ENCODE measurements around the gene NCK2. TPM values are rescaled to one million over a fixed set of nuclear protein-coding genes. Genes with fewer than 3 reads are reported as not detected.

NCK2 gene
- total and polyA plus RNA-seq, 2 of the 13 experiments (the other 11 are each of a cell fraction or from before 2014, with no cell fraction given), result 14.8 to 23.5 TPM

GRCh38 chr2:105919191-105919811 is 174.6 kb downstream of the NCK2 start (continued):
- TF ChIP-seq RARG (CRISPR knock-in tag; IDR thresholded peaks at IDR 0.05; ENCODE audit: low read depth) (no peak), ZNF749 (CRISPR knock-in tag; IDR thresholded peaks at IDR 0.05; ENCODE audit: borderline replicate concordance) (no peak; the same call in 1 of the 2 replicates), SP140L (CRISPR knock-in tag; IDR thresholded peaks at IDR 0.05; ENCODE audit: borderline replicate concordance) (no peak), ZNF674 (CRISPR knock-in tag; IDR thresholded peaks at IDR 0.05; ENCODE audit: low read depth) (0 out of 2 replicates have a peak, but pooled peaks have one; percentile 63), SP5 (CRISPR knock-in tag; IDR thresholded peaks at IDR 0.05; ENCODE audit: borderline replicate concordance, low read depth) (0 out of 2 replicates have a peak, but pooled peaks have one; percentile 54), NCOA5 (CRISPR knock-in tag; IDR thresholded peaks at IDR 0.05) (no peak), BHLHE40 (IDR thresholded peaks at IDR 0.05; ENCODE audit: low read length) (peak; percentile 60; the same call in 1 of the 2 replicates), ZNF558 (CRISPR knock-in tag; IDR thresholded peaks at IDR 0.05; ENCODE audit: borderline replicate concordance) (no peak), ZNF354B (CRISPR knock-in tag; IDR thresholded peaks at IDR 0.05) (no peak), CSRNP1 (CRISPR knock-in tag; IDR thresholded peaks at IDR 0.05) (peak; percentile 46), EZH2 (conservative IDR thresholded peaks at IDR 0.05; ENCODE audit: low read depth, low read length) (no peak), ZIK1 (CRISPR knock-in tag; IDR thresholded peaks at IDR 0.05; ENCODE audit: borderline replicate concordance, low read depth) (no peak), STAT6 (CRISPR knock-in tag; IDR thresholded peaks at IDR 0.05; ENCODE audit: borderline replicate concordance) (peak; percentile 44; the same call in 1 of the 2 replicates), ZNF691 (CRISPR knock-in tag; IDR thresholded peaks at IDR 0.05; ENCODE audit: borderline replicate concordance, low read depth) (no peak; the same call in 1 of the 2 replicates), MZF1 (CRISPR knock-in tag; IDR thresholded peaks at IDR 0.05; ENCODE audit: borderline replicate concordance) (no peak), ZBTB10 (CRISPR knock-in tag; IDR thresholded peaks at IDR 0.05; ENCODE audit: borderline replicate concordance) (peak; percentile 35; the same call in 1 of the 2 replicates), ZNF160 (CRISPR knock-in tag; IDR thresholded peaks at IDR 0.05) (no peak), ZNF672 (CRISPR knock-in tag; IDR thresholded peaks at IDR 0.05) (no peak), ZNF7 (CRISPR knock-in tag; IDR thresholded peaks at IDR 0.05) (0 out of 2 replicates have a peak, but pooled peaks have one; percentile 6), CCAR2 (optimal IDR thresholded peaks at IDR 0.05; ENCODE audit: low read depth, low read length) (peak; percentile 35), ZNF883 (CRISPR knock-in tag; IDR thresholded peaks at IDR 0.05; ENCODE audit: not compliant biosample characterization) (no peak), ZNF660 (CRISPR knock-in tag; IDR thresholded peaks at IDR 0.05; ENCODE audit: borderline replicate concordance, low read depth) (no peak)

Measured in HepG2 (cell line).